Sigmoid colon (tissue), 3 donors: ENCODE measurements around the gene PEA15.

Experiments
- POLR2A ChIP-seq, 2 donors: fragments of 450-650 bp; IDR thresholded peaks; one replicate each; pipeline ENCODE4 v1.6.1; 2016; ENCODE audit warnings: antibody characterized with exemption in 2 of 2, mild to moderate bottlenecking in 2 of 2, moderate library complexity in 2 of 2
- TF ChIP-seq, protein P1 (sequence below), 4 experiments: fragments of 450-650 bp in 3 of 4; fragments of 200-600 bp in 1 of 4; IDR thresholded peaks; one replicate each; pipeline ENCODE4 v1.5.1; 2016 to 2019; ENCODE audit warnings: antibody characterized with exemption in 4 of 4, mild to moderate bottlenecking in 3 of 4, moderate library complexity in 2 of 4

DNA sequence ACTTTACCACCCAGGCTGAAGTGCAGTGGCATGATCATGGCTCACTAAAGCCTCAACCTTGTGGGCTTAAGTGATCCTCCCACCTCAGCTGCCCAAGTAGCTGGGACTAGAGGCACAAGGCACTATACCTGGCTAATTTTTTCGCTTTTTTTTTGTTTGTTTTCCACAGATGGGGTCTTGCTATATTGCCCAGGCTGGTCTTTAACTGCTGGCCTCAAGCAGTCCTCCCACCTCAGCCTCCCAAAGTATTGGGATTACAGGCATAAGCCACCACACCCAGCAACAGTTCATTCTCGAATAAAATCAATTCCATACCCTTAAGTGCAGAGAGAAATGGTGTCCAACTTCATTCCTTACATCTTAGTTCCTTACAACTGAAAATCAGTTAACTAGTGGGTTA lies 32.4 kb downstream of the PEA15 start:
- TF ChIP-seq, protein P1, sequence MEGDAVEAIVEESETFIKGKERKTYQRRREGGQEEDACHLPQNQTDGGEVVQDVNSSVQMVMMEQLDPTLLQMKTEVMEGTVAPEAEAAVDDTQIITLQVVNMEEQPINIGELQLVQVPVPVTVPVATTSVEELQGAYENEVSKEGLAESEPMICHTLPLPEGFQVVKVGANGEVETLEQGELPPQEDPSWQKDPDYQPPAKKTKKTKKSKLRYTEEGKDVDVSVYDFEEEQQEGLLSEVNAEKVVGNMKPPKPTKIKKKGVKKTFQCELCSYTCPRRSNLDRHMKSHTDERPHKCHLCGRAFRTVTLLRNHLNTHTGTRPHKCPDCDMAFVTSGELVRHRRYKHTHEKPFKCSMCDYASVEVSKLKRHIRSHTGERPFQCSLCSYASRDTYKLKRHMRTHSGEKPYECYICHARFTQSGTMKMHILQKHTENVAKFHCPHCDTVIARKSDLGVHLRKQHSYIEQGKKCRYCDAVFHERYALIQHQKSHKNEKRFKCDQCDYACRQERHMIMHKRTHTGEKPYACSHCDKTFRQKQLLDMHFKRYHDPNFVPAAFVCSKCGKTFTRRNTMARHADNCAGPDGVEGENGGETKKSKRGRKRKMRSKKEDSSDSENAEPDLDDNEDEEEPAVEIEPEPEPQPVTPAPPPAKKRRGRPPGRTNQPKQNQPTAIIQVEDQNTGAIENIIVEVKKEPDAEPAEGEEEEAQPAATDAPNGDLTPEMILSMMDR (IDR thresholded peaks at IDR 0.05) = no peak
- no peak for TF ChIP-seq POLR2A (IDR thresholded peaks at IDR 0.05)
